IMR-90 (cell line): Measurements from ENCODE around the gene CEP70. TPM values are rescaled to one million over a fixed set of nuclear protein-coding genes. Genes with fewer than 3 reads are reported as not detected.
"Not testable (repeated sequence)": the region's sequence is repeated elsewhere in the genome, so short reads cannot be mapped to it uniquely, and the experiment has no call there.

Experiments used
- ATAC-seq: fragments of 200-7000 bp; cut with Tn5 transposase; 2 replicates; pipeline ENCODE4 v1.9.1; 2020; ENCODE audit warnings: low read depth, mild to moderate bottlenecking, moderate library complexity
- BruUV-seq: library from RNA; stranded (reverse); fragments of 400-500 nt; replicated peaks from 2 replicates; lab custom pipeline; 2021; lab: Mats Ljungman, UMichigan
- CTCF ChIA-PET: fragments of 300-600 bp; formaldehyde crosslinking; extraction: SDS; loops from one replicate; lab custom pipeline; 2021; ENCODE audit warnings: antibody characterized with exemption; lab: Yijun Ruan, JAX
- POLR2A ChIA-PET: fragments of 300-600 bp; sonication (Branson Sonifier 250); formaldehyde crosslinking; loops from one replicate; lab custom pipeline; 2022; ENCODE audit warnings: antibody characterized with exemption; ENCODE audit not compliant: unreplicated experiment; lab: Charles Lee
- DNase-seq: peaks from one replicate; pipeline ENCODE4 v3.0.0; 2013
- H2AFZ ChIP-seq: replicated peaks from 2 replicates; pipeline ENCODE3; 2013; ENCODE audit warnings: low read length, mild to moderate bottlenecking; ENCODE audit not compliant: poor library complexity
- H2AK5ac ChIP-seq: 2 replicates; pipeline ENCODE4 v1.6.1; 2013; ENCODE audit warnings: low read depth, low read length, inconsistent platforms
- H2AK9ac ChIP-seq: replicated peaks from 2 replicates; pipeline ENCODE3; 2013; ENCODE audit warnings: mild to moderate bottlenecking, low read depth, low read length, moderate library complexity; ENCODE audit not compliant: poor library complexity
- H2BK120ac ChIP-seq: 2 replicates; pipeline ENCODE4 v1.6.1; 2013; ENCODE audit warnings: low read depth, low read length, inconsistent platforms
- H2BK15ac ChIP-seq: 3 replicates; pipeline ENCODE4 v1.6.1; 2013; ENCODE audit warnings: low read depth, low read length, inconsistent platforms
- H2BK20ac ChIP-seq: 2 replicates; pipeline ENCODE4 v1.6.1; 2013; ENCODE audit warnings: low read depth, mild to moderate bottlenecking, inconsistent platforms, low read length, moderate library complexity
- H2BK5ac ChIP-seq: 2 replicates; pipeline ENCODE4 v1.6.1; 2013; ENCODE audit warnings: mild to moderate bottlenecking, low read depth, low read length, inconsistent platforms; ENCODE audit not compliant: poor library complexity, severe bottlenecking
- H3K14ac ChIP-seq: replicated peaks from 2 replicates; pipeline ENCODE4 v1.6.1; 2013; ENCODE audit warnings: low read depth, low read length, inconsistent platforms
- H3K18ac ChIP-seq: 2 replicates; pipeline ENCODE4 v1.6.1; 2013; ENCODE audit warnings: low read depth, low read length, control low read depth
- H3K23ac ChIP-seq: 2 replicates; pipeline ENCODE4 v1.6.1; 2013; ENCODE audit warnings: low read depth, low read length, inconsistent platforms
- H3K27ac ChIP-seq: 2 replicates; pipeline ENCODE4 v1.5.1; 2013; ENCODE audit warnings: mild to moderate bottlenecking, control low read depth, low read length; ENCODE audit not compliant: insufficient read depth
- H3K27me3 ChIP-seq: 2 replicates; pipeline ENCODE4 v1.6.1; 2013; ENCODE audit warnings: low read length; ENCODE audit not compliant: control insufficient read depth, insufficient read depth
- H3K36me3 ChIP-seq: 2 replicates; pipeline ENCODE4 v1.6.1; 2013; ENCODE audit warnings: low read length, mixed read lengths; ENCODE audit not compliant: control insufficient read depth, insufficient read depth
- H3K4ac ChIP-seq: 2 replicates; pipeline ENCODE4 v1.6.1; 2013; ENCODE audit warnings: low read depth, low read length, inconsistent platforms
- H3K4me1 ChIP-seq: 2 replicates; pipeline ENCODE4 v1.6.1; 2013; ENCODE audit warnings: low read length, mixed read lengths; ENCODE audit not compliant: control insufficient read depth, insufficient read depth
- H3K4me2 ChIP-seq: 2 replicates; pipeline ENCODE4 v1.6.1; 2013; ENCODE audit warnings: low read depth, mild to moderate bottlenecking, control low read depth, low read length, moderate library complexity
- H3K4me3 ChIP-seq: 2 replicates; pipeline ENCODE4 v1.5.1; 2013; ENCODE audit warnings: low read depth, mild to moderate bottlenecking, control low read depth, low read length, moderate library complexity; ENCODE audit not compliant: insufficient read depth
- H3K56ac ChIP-seq: 2 replicates; pipeline ENCODE4 v1.6.1; 2013; ENCODE audit warnings: low read length, inconsistent platforms; ENCODE audit not compliant: insufficient read depth; ENCODE audit errors: extremely low read depth
- H3K79me1 ChIP-seq, 2 experiments: 2 replicates each; pipeline ENCODE4 v1.6.1; 2013; ENCODE audit warnings: low read length in 2 of 2, inconsistent platforms in 1 of 2, low read depth in 1 of 2
- H3K9ac ChIP-seq: 2 replicates; pipeline ENCODE4 v1.6.1; 2013; ENCODE audit warnings: low read depth, low read length, control low read depth
- H3K9me1 ChIP-seq: 2 replicates; pipeline ENCODE4 v1.6.1; 2013; ENCODE audit warnings: low read length, inconsistent platforms; ENCODE audit not compliant: insufficient read depth
- H3K9me3 ChIP-seq: 2 replicates; pipeline ENCODE4 v1.6.1; 2013; ENCODE audit warnings: low read length; ENCODE audit not compliant: control insufficient read depth, insufficient read depth
- H4K20me1 ChIP-seq: 2 replicates; pipeline ENCODE4 v1.6.1; 2013; ENCODE audit warnings: low read length, inconsistent platforms; ENCODE audit not compliant: insufficient read depth
- H4K5ac ChIP-seq: 2 replicates; pipeline ENCODE4 v1.6.1; 2013; ENCODE audit warnings: mild to moderate bottlenecking, low read depth, low read length, control low read depth
- H4K8ac ChIP-seq, 2 experiments: 2 replicates each; pipeline ENCODE4 v1.6.1; 2013; ENCODE audit warnings: low read depth in 2 of 2, low read length in 2 of 2, control low read depth in 1 of 2, inconsistent platforms in 1 of 2
- H4K91ac ChIP-seq: 2 replicates; pipeline ENCODE4 v1.6.1; 2013; ENCODE audit warnings: low read depth, low read length, inconsistent platforms; ENCODE audit not compliant: insufficient read depth
- WGBS, 2 experiments: methylation state at CpG; one replicate each; pipeline versions ENCODE4 v1.1.5 to v1.1.7; 2013; ENCODE audit warnings: missing lambda C conversion rate in 2 of 2; ENCODE audit not compliant: insufficient read length in 1 of 2; ENCODE audit errors: extremely low coverage in 2 of 2; 5-methylcytosine and 5-hydroxymethylcytosine counted together
- dilution Hi-C: fragments of 300-500 bp; cut with HindIII; formaldehyde crosslinking; loops from one replicate; pipeline ENCODE4 v1.14.3; 2018; ENCODE audit warnings: low sequenced_read_pairs; ENCODE audit not compliant: unreplicated experiment
- in situ Hi-C: fragments of 300-500 bp; cut with MboI; formaldehyde crosslinking; loops from 3 replicates; pipeline ENCODE4 v1.14.3; 2019; ENCODE audit warnings: low sequenced_read_pairs, inconsistent platforms, mixed read lengths
- intact Hi-C: fragments of 100-400 bp; cut with micrococcal nuclease; formaldehyde crosslinking; loops from 2 replicates; pipeline ENCODE4 v1.10.0; 2022
- polyA plus RNA-seq, 3 experiments: library from polyadenylated mRNA; depleted of rRNA; stranded (reverse); fragments of >200 nt; gene quantifications; 2 replicates each; pipeline ENCODE4 v1.2.3, GENCODE V29; 2012; ENCODE audit warnings: low replicate concordance in 1 of 3
- total RNA-seq: library from RNA; depleted of rRNA; stranded (reverse); fragments of >200 nt; gene quantifications from 2 replicates; pipeline ENCODE4 v1.2.3, GENCODE V29; 2012

Gene CEP70
- total and polyA plus RNA-seq, 2 of the 4 experiments (the other 2 are of a cell fraction) = 4.6 to 11.1 TPM

- H2BK5ac ChIP-seq, dilution Hi-C loops, H2AK9ac ChIP-seq, H2BK120ac ChIP-seq, H4K5ac ChIP-seq, H3K9me3 ChIP-seq, H3K18ac ChIP-seq, in situ Hi-C loops, H2AK5ac ChIP-seq, H3K23ac ChIP-seq, H3K56ac ChIP-seq, H4K8ac ChIP-seq, H3K27me3 ChIP-seq, H3K4me3 ChIP-seq, H3K4ac ChIP-seq, H3K9me1 ChIP-seq, ATAC-seq, H3K27ac ChIP-seq, H2AFZ ChIP-seq, H2BK20ac ChIP-seq, H3K14ac ChIP-seq, intact Hi-C loops, H3K9ac ChIP-seq, H4K20me1 ChIP-seq, POLR2A ChIA-PET, BruUV-seq, H4K91ac ChIP-seq, DNase-seq, H2BK15ac ChIP-seq, H3K79me1 ChIP-seq, H3K4me1 ChIP-seq, H3K4me2 ChIP-seq, H3K36me3 ChIP-seq: not testable (repeated sequence)
- CTCF ChIA-PET = interaction anchor here (0.6 kb wide), 1 partner anchor 878 kb away, joined by 5 read pairs; no protein-coding TSS in a partner anchor
- no CpG with 5 or more reads among the region's 5 CpGs for WGBS, 2 experiments
Measured at GRCh38 chr3:138554775-138555174, 39.3 kb downstream of the CEP70 start.

DNA sequence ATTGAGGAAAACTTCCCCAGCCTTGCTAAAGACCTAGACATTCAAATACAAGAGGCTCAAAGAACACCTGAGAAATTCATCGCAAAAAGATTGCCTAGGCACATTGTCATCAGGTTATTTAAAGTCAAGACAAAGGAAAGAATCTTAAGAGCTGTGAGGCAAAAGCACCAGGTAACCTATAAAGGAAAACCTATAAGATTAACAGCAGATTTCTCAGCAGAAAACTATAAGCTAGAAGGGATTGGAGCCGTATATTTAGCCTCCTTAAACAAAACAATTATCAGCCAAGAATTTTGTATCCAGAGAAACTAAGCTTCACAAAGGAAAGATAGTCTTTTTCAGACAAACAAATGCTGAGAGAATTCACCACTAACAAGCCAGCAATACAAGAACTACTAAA lies 43.1 kb downstream of the CEP70 start:
- H3K79me1 ChIP-seq, H3K4me2 ChIP-seq, H3K4ac ChIP-seq, H2AK5ac ChIP-seq, H2BK120ac ChIP-seq, H4K20me1 ChIP-seq, H3K56ac ChIP-seq, H3K27ac ChIP-seq, H3K14ac ChIP-seq, H4K91ac ChIP-seq, H3K23ac ChIP-seq, H3K18ac ChIP-seq, H3K4me3 ChIP-seq, H4K5ac ChIP-seq, H2AK9ac ChIP-seq, H3K36me3 ChIP-seq, H3K4me1 ChIP-seq, H3K9me3 ChIP-seq, POLR2A ChIA-PET, intact Hi-C loops, H4K8ac ChIP-seq, H2AFZ ChIP-seq, CTCF ChIA-PET, H2BK5ac ChIP-seq, in situ Hi-C loops, H3K9ac ChIP-seq, H2BK20ac ChIP-seq, BruUV-seq, ATAC-seq, dilution Hi-C loops, H3K27me3 ChIP-seq, DNase-seq, H3K9me1 ChIP-seq, H2BK15ac ChIP-seq: not testable (repeated sequence)
- no CpG with 5 or more reads among the region's 2 CpGs for WGBS, 2 experiments
